ENCODE measurements around the gene PI4KA. TPM values are rescaled to one million over a fixed set of nuclear protein-coding genes. Genes with fewer than 3 reads are reported as not detected.

The PI4KA gene
- total RNA-seq, 3 donors from 2014 or later: 64.1 to 66.6 (median 66.5) TPM

GRCh38 chr22:20866736-20867135, 8.1 kb upstream of the PI4KA start:
- Mint-ChIP-seq H3K4me3 (no peak overlapping the region), H3K4me1 (ENCODE audit: low read depth) (peaks cover 23% of the 10 kb centered on the region), H3K27me3 (ENCODE audit: low read depth) (no peaks in the 10 kb centered on the region), H3K9me3 (no peaks in the 10 kb centered on the region), H3K36me3 (ENCODE audit: insufficient read depth) (peaks cover 15% of the 10 kb centered on the region)
- no peak for ATAC-seq
- DNase-seq: no peak

- peaks cover 13% of the 10 kb centered on the region for H3K36me3 Mint-ChIP-seq (ENCODE audit: insufficient read depth)
- H3K4me3 Mint-ChIP-seq: no peak overlapping the region
- ATAC-seq (no peak), DNase-seq (no peak)
- H3K27me3 Mint-ChIP-seq (ENCODE audit: low read depth): no peaks in the 10 kb centered on the region
- H3K9me3 Mint-ChIP-seq: no peaks in the 10 kb centered on the region
- H3K4me1 Mint-ChIP-seq (ENCODE audit: low read depth): peaks cover 26% of the 10 kb centered on the region
Observed at GRCh38 chr22:20865875-20866445, 7.3 kb upstream of the PI4KA start.

GRCh38 chr22:20865331-20865730, 6.7 kb upstream of the PI4KA start:
- H3K4me3 Mint-ChIP-seq: no peak overlapping the region
- H3K27me3 Mint-ChIP-seq (ENCODE audit: low read depth): no peaks in the 10 kb centered on the region
- DNase-seq (no peak), ATAC-seq (no peak)
- H3K4me1 Mint-ChIP-seq (ENCODE audit: low read depth): peaks cover 32% of the 10 kb centered on the region
- no peaks in the 10 kb centered on the region for H3K9me3 Mint-ChIP-seq
- peaks cover 13% of the 10 kb centered on the region for H3K36me3 Mint-ChIP-seq (ENCODE audit: insufficient read depth)

DNA sequence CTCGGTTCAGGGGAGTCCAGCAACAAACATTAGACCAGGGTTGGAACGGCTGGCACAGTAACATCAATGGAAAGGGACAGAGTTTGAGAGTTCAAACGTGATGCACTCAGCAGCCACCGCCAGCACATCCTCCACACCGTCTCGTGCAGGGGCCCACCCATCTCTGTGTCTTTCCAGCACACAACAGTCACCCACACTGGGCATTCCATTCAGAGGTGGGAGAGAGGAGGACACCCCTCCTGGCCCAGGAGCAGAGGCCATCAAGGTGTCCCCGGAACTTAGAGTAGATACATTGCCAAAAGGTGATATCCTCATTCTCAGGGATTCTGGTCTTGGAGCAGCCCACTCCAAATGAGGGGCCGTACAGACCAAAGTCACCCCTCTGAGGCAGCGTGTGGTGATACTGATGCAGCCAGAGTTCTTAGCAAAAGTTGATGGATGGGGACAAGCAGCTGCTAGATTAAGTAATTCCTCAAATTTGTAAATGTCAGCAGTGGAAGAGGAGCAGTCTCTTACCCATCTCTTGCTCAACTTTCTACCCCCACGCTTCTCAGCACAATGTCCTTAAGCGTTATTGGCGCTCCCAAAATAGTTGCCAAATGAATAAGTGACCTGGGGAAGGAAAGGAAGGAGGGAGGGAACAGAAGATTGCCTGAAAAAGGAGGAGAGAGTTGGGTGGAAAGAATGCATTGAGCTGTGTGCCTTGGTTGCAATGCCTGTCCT, 5.7 kb upstream of the PI4KA start:
- H3K9me3 Mint-ChIP-seq: no peaks in the 10 kb centered on the region
- peaks cover 41% of the 10 kb centered on the region for H3K4me1 Mint-ChIP-seq (ENCODE audit: low read depth)
- H3K36me3 Mint-ChIP-seq (ENCODE audit: insufficient read depth): peaks cover 13% of the 10 kb centered on the region

GRCh38 chr22:20863366-20863765, 4.8 kb upstream of the PI4KA start:
- no peak overlapping the region for H3K4me3 Mint-ChIP-seq
- H3K9me3 Mint-ChIP-seq: no peaks in the 10 kb centered on the region
- H3K4me1 Mint-ChIP-seq (ENCODE audit: low read depth): peaks cover 42% of the 10 kb centered on the region
- H3K27me3 Mint-ChIP-seq (ENCODE audit: low read depth): no peaks in the 10 kb centered on the region
- ATAC-seq: no peak
- no peak for DNase-seq
- peaks cover 5% of the 10 kb centered on the region for H3K36me3 Mint-ChIP-seq (ENCODE audit: insufficient read depth)

More for the DNA sequence above, 5.7 kb upstream of the PI4KA start:
- Mint-ChIP-seq H3K27me3 (ENCODE audit: low read depth) (no peaks in the 10 kb centered on the region), H3K4me3 (no peak overlapping the region)
- ATAC-seq: no peak
- DNase-seq: no peak

GRCh38 chr22:20862540-20862939, 3.9 kb upstream of the PI4KA start:
- peaks cover 5% of the 10 kb centered on the region for H3K36me3 Mint-ChIP-seq (ENCODE audit: insufficient read depth)
- no peak for DNase-seq
- no peaks in the 10 kb centered on the region for H3K27me3 Mint-ChIP-seq (ENCODE audit: low read depth)
- peaks cover 46% of the 10 kb centered on the region for H3K4me1 Mint-ChIP-seq (ENCODE audit: low read depth)
- ATAC-seq: no peak
- no peaks in the 10 kb centered on the region for H3K9me3 Mint-ChIP-seq
- no peak overlapping the region for H3K4me3 Mint-ChIP-seq

DNA sequence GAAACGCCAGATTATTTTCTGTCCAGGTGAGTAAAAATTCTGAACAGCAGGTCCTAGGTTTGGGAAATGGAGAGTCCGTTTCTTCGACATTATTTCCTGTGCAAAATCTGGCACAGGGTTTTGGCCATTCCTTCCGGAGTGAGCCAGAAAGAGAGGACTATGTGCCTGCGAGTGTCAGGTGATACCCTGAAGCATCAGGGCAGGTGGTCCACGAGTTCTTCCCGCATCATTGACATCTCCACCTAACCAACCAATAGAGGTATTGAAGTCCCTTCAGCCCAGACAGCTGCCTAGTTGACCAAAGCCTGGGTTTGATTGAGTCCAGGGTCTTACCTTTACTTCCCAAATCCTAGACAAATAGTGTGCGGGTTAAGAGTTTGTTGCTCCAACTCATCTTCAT, 1.0 kb upstream of the PI4KA start:
- ATAC-seq (no peak), DNase-seq (no peak)
- Mint-ChIP-seq H3K27me3 (ENCODE audit: low read depth) (no peaks in the 10 kb centered on the region), H3K36me3 (ENCODE audit: insufficient read depth) (peaks cover 5% of the 10 kb centered on the region), H3K4me3 (peak overlapping the region; percentile 82), H3K9me3 (no peaks in the 10 kb centered on the region), H3K4me1 (ENCODE audit: low read depth) (peaks cover 52% of the 10 kb centered on the region)

DNA sequence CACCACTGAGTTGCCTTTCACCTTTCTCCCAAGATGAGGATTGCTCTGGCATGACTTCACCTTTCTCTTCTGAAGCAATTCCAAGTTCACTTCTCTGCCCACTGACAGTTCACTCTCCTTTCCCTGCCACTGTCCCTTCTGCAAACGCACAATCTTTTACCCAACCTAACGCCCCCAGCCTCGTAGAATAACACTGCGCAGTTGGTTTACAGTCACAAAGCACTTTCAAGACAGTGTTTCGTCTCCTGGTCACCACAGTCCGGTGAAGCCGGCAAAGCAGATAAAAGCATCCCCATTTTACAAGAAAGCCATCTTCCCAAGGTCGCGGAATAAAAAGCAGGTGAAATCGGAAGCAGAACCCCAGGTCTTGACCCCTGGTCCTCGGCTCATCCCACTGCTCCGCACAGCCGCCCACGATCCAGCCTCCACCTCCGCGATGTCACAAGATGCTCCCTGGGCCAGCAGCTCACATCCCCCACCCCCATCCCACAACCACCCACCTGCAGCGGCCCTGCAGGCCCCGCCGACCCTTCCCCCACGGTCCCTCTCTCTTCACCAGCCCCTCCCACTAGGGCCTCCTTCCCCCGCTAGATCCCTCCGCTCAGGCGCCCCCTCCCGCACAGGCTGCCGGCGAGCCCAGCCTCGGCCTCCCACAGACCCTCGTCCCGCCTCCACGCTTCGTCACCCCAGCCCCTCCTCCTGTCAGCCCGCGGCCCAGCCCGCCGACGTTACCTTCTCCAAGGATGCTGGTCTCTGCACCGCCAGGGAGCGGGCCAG, 585 bp downstream of the PI4KA start:
- no peaks in the 10 kb centered on the region for H3K9me3 Mint-ChIP-seq
- peaks cover 5% of the 10 kb centered on the region for H3K36me3 Mint-ChIP-seq (ENCODE audit: insufficient read depth)
- no peaks in the 10 kb centered on the region for H3K27me3 Mint-ChIP-seq (ENCODE audit: low read depth)
- ATAC-seq: peak; percentile 68 to 78
- DNase-seq: peak; percentile 83
- peaks cover 58% of the 10 kb centered on the region for H3K4me1 Mint-ChIP-seq (ENCODE audit: low read depth)
- peak overlapping the region; percentile 91 for H3K4me3 Mint-ChIP-seq

DNA sequence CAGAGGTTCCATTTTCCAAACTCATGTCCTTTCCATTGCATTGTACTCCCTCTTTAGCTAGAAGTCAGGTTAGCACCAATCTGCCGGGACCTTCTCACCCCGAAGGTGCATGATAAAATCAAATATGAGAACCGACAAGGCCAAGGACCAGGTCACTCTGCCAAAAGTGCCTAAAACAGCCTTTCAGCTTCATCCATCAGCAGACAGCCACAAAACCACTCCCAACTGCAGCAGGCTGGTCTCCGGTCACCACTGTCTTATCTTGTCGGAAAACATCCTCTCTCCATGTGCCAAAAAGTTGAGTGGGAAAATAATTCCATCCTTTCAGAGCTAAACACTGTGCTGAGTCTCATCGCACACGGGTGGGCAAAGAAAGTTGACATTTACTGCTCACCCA, 1.4 kb downstream of the PI4KA start:
- no peaks in the 10 kb centered on the region for H3K27me3 Mint-ChIP-seq (ENCODE audit: low read depth)
- peaks cover 3% of the 10 kb centered on the region for H3K36me3 Mint-ChIP-seq (ENCODE audit: insufficient read depth)
- H3K9me3 Mint-ChIP-seq: no peaks in the 10 kb centered on the region
- peak overlapping the region; percentile 91 for H3K4me3 Mint-ChIP-seq
- peaks cover 61% of the 10 kb centered on the region for H3K4me1 Mint-ChIP-seq (ENCODE audit: low read depth)
- DNase-seq (no peak), ATAC-seq (no peak)

- ATAC-seq: no peak
Observed at GRCh38 chr22:20853236-20853660, 5.4 kb downstream of the PI4KA start.

GRCh38 chr22:20852503-20852902, 6.1 kb downstream of the PI4KA start:
- Mint-ChIP-seq H3K9me3 (no peaks in the 10 kb centered on the region), H3K4me3 (no peak overlapping the region), H3K4me1 (ENCODE audit: low read depth) (peaks cover 51% of the 10 kb centered on the region), H3K27me3 (ENCODE audit: low read depth) (no peaks in the 10 kb centered on the region), H3K36me3 (ENCODE audit: insufficient read depth) (peaks cover 2% of the 10 kb centered on the region)
- ATAC-seq: no peak
- no peak for DNase-seq

More at GRCh38 chr22:20853236-20853660, 5.4 kb downstream of the PI4KA start:
- no peak for DNase-seq
- H3K4me3 Mint-ChIP-seq: no peak overlapping the region
- peaks cover 2% of the 10 kb centered on the region for H3K36me3 Mint-ChIP-seq (ENCODE audit: insufficient read depth)
- no peaks in the 10 kb centered on the region for H3K9me3 Mint-ChIP-seq
- H3K4me1 Mint-ChIP-seq (ENCODE audit: low read depth): peaks cover 51% of the 10 kb centered on the region
- no peaks in the 10 kb centered on the region for H3K27me3 Mint-ChIP-seq (ENCODE audit: low read depth)

DNA sequence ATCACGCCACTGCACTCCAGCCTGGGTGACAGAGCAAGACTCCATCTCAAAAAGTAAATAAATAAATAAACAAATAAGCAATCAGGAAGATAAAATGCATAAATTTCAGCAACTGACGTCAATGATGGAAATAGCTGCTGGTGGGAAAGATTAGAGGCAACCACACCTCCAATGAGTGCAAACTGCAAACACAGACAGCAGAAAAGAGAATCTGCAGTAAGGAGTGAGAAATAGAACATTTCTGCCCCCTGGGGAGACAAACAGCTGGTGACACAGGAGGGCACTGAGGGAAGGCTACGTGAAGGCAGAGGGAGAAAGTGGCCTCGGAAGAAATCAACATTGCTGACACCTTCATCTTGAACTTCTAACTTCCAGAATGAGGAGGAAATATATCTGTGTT, 6.5 kb downstream of the PI4KA start:
- H3K9me3 Mint-ChIP-seq: no peaks in the 10 kb centered on the region
- no peak overlapping the region for H3K4me3 Mint-ChIP-seq
- peaks cover 2% of the 10 kb centered on the region for H3K36me3 Mint-ChIP-seq (ENCODE audit: insufficient read depth)
- DNase-seq (no peak), ATAC-seq (no peak)
- no peaks in the 10 kb centered on the region for H3K27me3 Mint-ChIP-seq (ENCODE audit: low read depth)
- peaks cover 47% of the 10 kb centered on the region for H3K4me1 Mint-ChIP-seq (ENCODE audit: low read depth)

DNA sequence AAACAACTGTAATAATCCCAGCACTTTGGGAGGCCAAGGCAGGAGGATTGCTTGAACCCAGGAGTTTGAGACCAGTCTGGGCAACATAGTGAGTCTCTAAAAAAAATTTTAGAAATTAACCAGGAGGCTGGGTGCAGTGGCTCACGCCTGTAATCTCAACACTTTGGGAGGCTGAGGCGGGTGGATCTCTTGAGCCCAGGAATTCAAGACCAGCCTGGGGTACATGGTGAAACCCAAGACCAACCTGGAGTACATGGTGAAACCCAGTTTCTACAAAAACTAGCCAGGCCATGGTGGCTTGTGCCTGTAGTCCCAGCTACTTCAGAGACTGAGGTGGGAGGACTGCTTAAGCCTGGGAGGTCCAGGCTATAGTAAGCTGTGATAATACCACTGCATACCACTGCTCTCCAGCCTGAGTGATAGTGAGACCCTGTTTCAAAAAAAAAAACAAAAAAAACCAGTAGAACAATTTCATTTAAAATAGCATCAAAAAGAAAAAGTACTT, 11.2 kb downstream of the PI4KA start:
- Mint-ChIP-seq H3K27me3 (ENCODE audit: low read depth) (no peaks in the 10 kb centered on the region), H3K4me1 (ENCODE audit: low read depth) (peaks cover 37% of the 10 kb centered on the region), H3K9me3 (no peaks in the 10 kb centered on the region), H3K4me3 (no peak overlapping the region), H3K36me3 (ENCODE audit: insufficient read depth) (peaks cover 2% of the 10 kb centered on the region)
- ATAC-seq (no peak), DNase-seq (no peak)

Data from activated T-cell treated with anti-CD3 and anti-CD28 coated beads, Interleukin-2, amount 50 U/mL, for 4 hours (primary cell).